B cell (primary cell): ENCODE results near the gene NUP98. TPM values are rescaled to one million over a fixed set of nuclear protein-coding genes. Genes with fewer than 3 reads are reported as not detected.

Experiments used
- ATAC-seq: fragments of 200-7000 bp; cut with Tn5 transposase; one replicate; pipeline ENCODE4 v1.10.0; 2021; ENCODE audit warnings: low read depth, mild to moderate bottlenecking, moderate number of reproducible peaks, moderate library complexity
- CTCF ChIA-PET: fragments of 350-600 bp; sonication (Branson Sonifier 250); formaldehyde crosslinking; loops from one replicate; lab custom pipeline; 2021; ENCODE audit warnings: antibody characterized with exemption, inconsistent platforms; lab: Charles Lee
- POLR2A ChIA-PET: fragments of 350-600 bp; sonication (Branson Sonifier 250); formaldehyde crosslinking; loops from one replicate; lab custom pipeline; 2021; ENCODE audit warnings: antibody characterized with exemption; lab: Charles Lee
- DNase-seq: peaks from one replicate; pipeline ENCODE4 v3.0.0; 2013
- H2AFZ ChIP-seq: 2 replicates; pipeline ENCODE4 v1.6.1; 2012; ENCODE audit warnings: mild to moderate bottlenecking, low read depth, low read length; ENCODE audit not compliant: insufficient read depth, poor library complexity, severe bottlenecking
- H3K27ac ChIP-seq, 2 donors: 1 replicate in 1 of 2; 2 replicates in 1 of 2; pipeline ENCODE4 v1.5.1; 2012 to 2013; ENCODE audit warnings: low read length in 2 of 2, mild to moderate bottlenecking in 2 of 2, moderate library complexity in 1 of 2
- H3K27me3 ChIP-seq, 4 experiments: fragments of 200-600 bp in 1 of 4; sonication (generic) in 1 of 4; replicated peaks in 1 of 4; 1 replicate in 2 of 4; 2 replicates in 2 of 4; pipeline versions ENCODE4 v1.6.1 to v1.7.0; 2013 to 2016; ENCODE audit warnings: low read length in 3 of 4, mild to moderate bottlenecking in 2 of 4, mixed read lengths in 1 of 4, moderate library complexity in 1 of 4; ENCODE audit not compliant: insufficient read depth in 4 of 4, control insufficient read depth in 3 of 4; ENCODE audit errors: control extremely low read depth in 1 of 4
- H3K36me3 ChIP-seq, 2 experiments: replicated peaks in 1 of 2; 1 replicate in 1 of 2; 2 replicates in 1 of 2; pipeline versions ENCODE4 v1.6.1 to v1.7.1; 2013; ENCODE audit warnings: low read length in 1 of 2; ENCODE audit not compliant: insufficient read depth in 2 of 2, control insufficient read depth in 1 of 2; ENCODE audit errors: control extremely low read depth in 1 of 2, extremely low read depth in 1 of 2
- H3K4me1 ChIP-seq, 2 donors: fragments of 200-600 bp in 1 of 2; sonication (generic) in 1 of 2; 1 replicate in 1 of 2; 2 replicates in 1 of 2; pipeline versions ENCODE4 v1.5.1 to v1.6.1; 2013 to 2017; ENCODE audit warnings: low read length in 2 of 2; ENCODE audit not compliant: control insufficient read depth in 2 of 2, insufficient read depth in 2 of 2
- H3K4me2 ChIP-seq: replicated peaks from 2 replicates; pipeline ENCODE3; 2012; ENCODE audit warnings: mild to moderate bottlenecking, low read depth, low read length; ENCODE audit not compliant: poor library complexity, severe bottlenecking
- H3K4me3 ChIP-seq, 5 experiments: fragments of 200-600 bp in 1 of 5; sonication (generic) in 1 of 5; 1 replicate in 3 of 5; 2 replicates in 2 of 5; pipeline versions ENCODE4 v1.5.1 to v1.7.0; 2011 to 2016; ENCODE audit warnings: low read length in 4 of 5, mild to moderate bottlenecking in 4 of 5, low read depth in 2 of 5, control low read depth in 1 of 5, moderate library complexity in 1 of 5; ENCODE audit not compliant: insufficient read depth in 1 of 5; ENCODE audit errors: control extremely low read depth in 1 of 5, extremely low read depth in 1 of 5
- H3K79me2 ChIP-seq: fragments of 200-600 bp; sonication (generic); one replicate; pipeline ENCODE4 v1.6.0; 2016; ENCODE audit warnings: low read length; ENCODE audit not compliant: control insufficient read depth, insufficient read depth
- H3K9ac ChIP-seq: fragments of 200-600 bp; sonication (generic); 2 replicates; pipeline ENCODE4 v1.6.1; 2017; ENCODE audit warnings: mild to moderate bottlenecking, low read length, moderate library complexity
- H3K9me3 ChIP-seq, 3 donors: one replicate each; pipeline versions ENCODE4 v1.6.1 to v1.7.1; 2013; ENCODE audit warnings: low read length in 2 of 3; ENCODE audit not compliant: control insufficient read depth in 2 of 3, insufficient read depth in 1 of 3; ENCODE audit errors: control extremely low read depth in 1 of 3
- H4K20me1 ChIP-seq: 2 replicates; pipeline ENCODE4 v1.6.0; 2012; ENCODE audit warnings: mild to moderate bottlenecking, low read length; ENCODE audit not compliant: insufficient read depth, control insufficient read depth, poor library complexity, severe bottlenecking
- H3K27ac Mint-ChIP-seq: one replicate; pipeline ENCODE4 v1.8.0; 2021; ENCODE audit warnings: mixed read lengths
- H3K27me3 Mint-ChIP-seq: one replicate; pipeline ENCODE4 v1.8.0; 2021; ENCODE audit warnings: mixed read lengths
- H3K4me1 Mint-ChIP-seq: one replicate; pipeline ENCODE4 v1.8.0; 2021; ENCODE audit warnings: mixed read lengths
- H3K4me3 Mint-ChIP-seq: one replicate; pipeline ENCODE4 v1.8.0; 2021; ENCODE audit warnings: mixed read lengths
- H3K9me3 Mint-ChIP-seq: one replicate; pipeline ENCODE4 v1.8.0; 2022; ENCODE audit warnings: mixed read lengths; ENCODE audit not compliant: insufficient read depth
- EZH2 ChIP-seq: IDR thresholded peaks from 2 replicates; pipeline ENCODE4 v1.6.1; 2012; ENCODE audit warnings: borderline replicate concordance, low read depth, mild to moderate bottlenecking, moderate library complexity, low read length; ENCODE audit not compliant: insufficient read depth, poor library complexity, severe bottlenecking
- WGBS: methylation state at CpG from one replicate; pipeline ENCODE4 v1.1.5; 2013; ENCODE audit warnings: missing lambda C conversion rate; ENCODE audit not compliant: insufficient coverage; 5-methylcytosine and 5-hydroxymethylcytosine counted together
- intact Hi-C: fragments of 100-400 bp; cut with micrococcal nuclease; formaldehyde crosslinking; loops from one replicate; pipeline ENCODE4 v1.10.0; 2022
- polyA plus RNA-seq: library from polyadenylated mRNA; depleted of rRNA; stranded (reverse); fragments of >200 nt; gene quantifications from 2 replicates; pipeline ENCODE4 v1.2.3, GENCODE V29; 2012
- total RNA-seq, 2 donors: library from RNA; stranded (reverse); fragments of 120-200 nt in 1 of 2; gene quantifications; 1 replicate in 1 of 2; 2 replicates in 1 of 2; pipeline versions ENCODE4 v1.2.3 to v1.2.4, GENCODE V29; 2013 to 2022
- TF ChIP-seq, protein P1 (sequence below): fragments of 200-600 bp; IDR thresholded peaks from one replicate; pipeline ENCODE4 v1.8.0; 2022; ENCODE audit warnings: antibody characterized with exemption, mild to moderate bottlenecking

Gene NUP98
- total and polyA plus RNA-seq, 2 donors (not counting 1 experiment from before 2014, with no cell fraction given) = 99.8 to 111 TPM

DNA sequence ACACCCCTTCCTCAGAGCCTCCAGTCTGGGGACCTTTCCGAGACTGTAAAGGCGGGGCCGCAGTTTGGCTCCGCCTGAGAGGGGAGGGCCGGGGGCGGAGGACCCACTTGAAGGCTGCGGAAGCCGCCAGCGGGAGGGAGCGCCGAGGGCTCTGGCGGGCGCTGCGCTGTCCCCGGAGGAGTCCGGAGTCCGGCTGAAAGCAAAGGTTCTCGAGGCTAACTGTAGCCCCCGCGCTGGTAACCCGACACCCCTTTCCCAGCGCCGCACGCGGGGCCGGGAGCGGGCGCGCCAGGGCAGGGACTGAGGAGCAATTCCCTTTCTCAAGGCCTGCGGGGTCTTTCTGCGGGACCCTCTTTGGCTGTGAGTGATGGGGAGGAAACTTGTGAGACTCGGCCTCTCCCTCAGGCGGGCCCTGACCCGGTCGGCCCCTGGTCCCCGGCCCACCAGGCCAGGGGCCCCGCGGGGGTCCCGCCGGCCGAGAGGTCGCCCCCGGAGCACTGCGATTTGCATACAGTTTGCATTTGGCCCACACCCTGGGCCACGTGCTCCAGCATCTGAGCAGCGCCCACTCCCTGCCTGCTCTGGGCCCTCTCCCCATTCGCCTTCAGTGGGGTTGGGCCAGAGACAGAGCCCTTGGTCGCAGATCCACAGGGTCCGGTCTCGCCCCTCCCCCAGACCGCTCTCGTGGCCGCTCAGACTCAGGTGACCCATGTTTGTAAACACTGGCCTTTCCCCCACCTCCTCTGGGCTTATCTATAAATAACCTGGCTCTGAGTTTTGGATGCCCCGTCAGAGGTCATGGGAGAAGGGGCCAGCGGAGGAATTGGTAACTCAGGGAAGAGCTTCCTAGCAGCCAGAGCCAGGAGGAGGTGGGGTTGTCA, 155.0 kb downstream of the NUP98 start:
- ATAC-seq (peak; percentile 78), DNase-seq (peak; percentile 46)
- intact Hi-C loops = no loop called here
- H3K4me2 ChIP-seq = peak overlapping the region; percentile 93
- no peaks in the 10 kb centered on the region for H3K9me3 Mint-ChIP-seq
- peaks cover 57% of the 10 kb centered on the region for H3K27me3 Mint-ChIP-seq
- H4K20me1 ChIP-seq = no peaks in the 10 kb centered on the region
- H3K4me1 ChIP-seq = peaks cover 10 to 14% of the 10 kb centered on the region in 2 donors
- no peaks in the 10 kb centered on the region for H3K79me2 ChIP-seq
- H3K27ac Mint-ChIP-seq = no peak overlapping the region
- 4% methylated on average over 55 of the region's 55 CpGs for WGBS
- peaks cover 0 to 40% (median 13%) of the 10 kb centered on the region in 4 experiments for H3K27me3 ChIP-seq
- TF ChIP-seq, protein P1, sequence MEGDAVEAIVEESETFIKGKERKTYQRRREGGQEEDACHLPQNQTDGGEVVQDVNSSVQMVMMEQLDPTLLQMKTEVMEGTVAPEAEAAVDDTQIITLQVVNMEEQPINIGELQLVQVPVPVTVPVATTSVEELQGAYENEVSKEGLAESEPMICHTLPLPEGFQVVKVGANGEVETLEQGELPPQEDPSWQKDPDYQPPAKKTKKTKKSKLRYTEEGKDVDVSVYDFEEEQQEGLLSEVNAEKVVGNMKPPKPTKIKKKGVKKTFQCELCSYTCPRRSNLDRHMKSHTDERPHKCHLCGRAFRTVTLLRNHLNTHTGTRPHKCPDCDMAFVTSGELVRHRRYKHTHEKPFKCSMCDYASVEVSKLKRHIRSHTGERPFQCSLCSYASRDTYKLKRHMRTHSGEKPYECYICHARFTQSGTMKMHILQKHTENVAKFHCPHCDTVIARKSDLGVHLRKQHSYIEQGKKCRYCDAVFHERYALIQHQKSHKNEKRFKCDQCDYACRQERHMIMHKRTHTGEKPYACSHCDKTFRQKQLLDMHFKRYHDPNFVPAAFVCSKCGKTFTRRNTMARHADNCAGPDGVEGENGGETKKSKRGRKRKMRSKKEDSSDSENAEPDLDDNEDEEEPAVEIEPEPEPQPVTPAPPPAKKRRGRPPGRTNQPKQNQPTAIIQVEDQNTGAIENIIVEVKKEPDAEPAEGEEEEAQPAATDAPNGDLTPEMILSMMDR = no peak
- no peak for TF ChIP-seq EZH2
- H3K9ac ChIP-seq = peak overlapping the region; percentile 68
- no peak overlapping the region for H3K27ac ChIP-seq
- ChIA-PET POLR2A (no interaction called here), CTCF (no interaction called here)
- peak overlapping the region; percentile 81 for H2AFZ ChIP-seq
- no peaks in the 10 kb centered on the region for H3K36me3 ChIP-seq
- H3K4me3 Mint-ChIP-seq = peak overlapping the region; percentile 81
- H3K4me1 Mint-ChIP-seq = peaks cover 10% of the 10 kb centered on the region
- peak overlapping the region in 4 of 5 experiments; percentile 21 to 65 (median 60) for H3K4me3 ChIP-seq
- H3K9me3 ChIP-seq = peaks cover 0 to 12% (median 0%) of the 10 kb centered on the region in 3 donors

DNA sequence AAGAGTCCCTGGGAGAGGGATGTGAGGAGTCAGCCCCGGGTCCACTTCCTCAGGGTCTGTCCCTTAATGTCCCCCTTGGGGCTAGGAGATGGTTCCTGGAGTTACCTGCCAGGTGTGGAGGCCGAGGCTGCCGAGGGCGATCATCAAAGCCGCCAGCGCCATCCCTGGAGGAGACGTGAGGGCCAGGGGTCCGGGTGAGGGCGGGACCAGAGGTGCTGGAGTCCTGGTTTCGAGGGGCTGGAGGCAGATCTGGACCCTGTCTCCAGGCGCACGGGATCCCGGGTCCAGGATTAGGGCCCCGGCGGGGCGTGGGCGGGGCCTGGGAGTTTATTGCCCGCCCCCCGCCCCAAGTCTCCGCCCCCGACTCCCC, 155.7 kb downstream of the NUP98 start, which contains the start of gene ART5:
TSS of gene ART5 (minus strand) at position 292 of the 370 bp plus-strand sequence. CDS start at position 162, 130 bp downstream.
- CTCF ChIA-PET = no interaction called here
- no peak within 1 kb of the TSS for H3K27ac Mint-ChIP-seq

More for the DNA sequence above, 155.7 kb downstream of the NUP98 start, which contains the start of gene ART5:
- Histone ChIP-seq H3K27ac (no peak within 1 kb of the TSS), H4K20me1 (no peaks in the 10 kb centered on the region), H3K4me2 (peak within 1 kb of the TSS; percentile 93), H3K36me3 (no peaks in the 10 kb centered on the region), H3K27me3 (peaks cover 0 to 40% (median 13%) of the 10 kb centered on the region in 4 experiments), H2AFZ (peak within 1 kb of the TSS; percentile 81), H3K4me1 (peaks cover 10 to 14% of the 10 kb centered on the region in 2 donors), H3K9me3 (peaks cover 0 to 12% (median 0%) of the 10 kb centered on the region in 3 donors), H3K9ac (peak within 1 kb of the TSS; percentile 68), H3K79me2 (no peaks in the 10 kb centered on the region), H3K4me3 (peak within 1 kb of the TSS in 4 of 5 experiments; percentile 21 to 65 (median 60))
- Mint-ChIP-seq H3K9me3 (no peaks in the 10 kb centered on the region), H3K4me1 (peaks cover 10% of the 10 kb centered on the region), H3K27me3 (peaks cover 60% of the 10 kb centered on the region), H3K4me3 (peak within 1 kb of the TSS; percentile 81)
- DNase-seq (no peak), ATAC-seq (no peak)
- no peak for TF ChIP-seq EZH2
- TF ChIP-seq, protein P1 = no peak
- POLR2A ChIA-PET = no interaction called here
- intact Hi-C loops = no loop called here
- 33% methylated on average over 16 of the region's 21 CpGs for WGBS
